Activated CD4-positive, alpha-beta T cell treated with anti-CD3 and anti-CD28 coated beads, Interleukin-2, amount 50 U/mL, for 1 hour (primary cell): ENCODE measurements around the gene DNAH2.

Experiments used
- DNase-seq: peaks from one replicate; pipeline ENCODE4 v3.0.0-alpha.2; 2020

The DNAH2 gene

GRCh38 chr17:7732981-7733539, 15.5 kb downstream of the DNAH2 start:
- no peak for DNase-seq

GRCh38 chr17:7737601-7738000, 20.1 kb downstream of the DNAH2 start:
- no peak for DNase-seq

GRCh38 chr17:7739746-7740145, 22.2 kb downstream of the DNAH2 start:
- no peak for DNase-seq

GRCh38 chr17:7740481-7741001, 23.0 kb downstream of the DNAH2 start:
- DNase-seq = no peak

- no peak for DNase-seq
Measured at GRCh38 chr17:7742729-7743128, 25.2 kb downstream of the DNAH2 start.

GRCh38 chr17:7744416-7744815, 26.9 kb downstream of the DNAH2 start:
- DNase-seq = no peak

- DNase-seq = no peak
Measured at GRCh38 chr17:7745748-7746470, 28.4 kb downstream of the DNAH2 start.

- no peak for DNase-seq
Measured at GRCh38 chr17:7747635-7748071, 30.1 kb downstream of the DNAH2 start.

- DNase-seq = no peak
Measured at GRCh38 chr17:7748076-7748775, 30.7 kb downstream of the DNAH2 start.

GRCh38 chr17:7750321-7750821, 32.8 kb downstream of the DNAH2 start:
- DNase-seq = no peak

GRCh38 chr17:7754656-7755055, 37.1 kb downstream of the DNAH2 start:
- no peak for DNase-seq

GRCh38 chr17:7755095-7755890, 37.7 kb downstream of the DNAH2 start:
- DNase-seq = no peak

- DNase-seq = no peak
Measured at GRCh38 chr17:7756968-7757367, 39.4 kb downstream of the DNAH2 start.

- no peak for DNase-seq
Measured at GRCh38 chr17:7763919-7764318, 46.4 kb downstream of the DNAH2 start.

- DNase-seq = no peak
Measured at GRCh38 chr17:7767004-7767403, 49.5 kb downstream of the DNAH2 start.

GRCh38 chr17:7767405-7768021, 50.0 kb downstream of the DNAH2 start:
- DNase-seq = no peak

- DNase-seq = no peak
Measured at GRCh38 chr17:7769854-7770253, 52.3 kb downstream of the DNAH2 start.

GRCh38 chr17:7774055-7774521, 56.5 kb downstream of the DNAH2 start:
- DNase-seq = no peak

- no peak for DNase-seq
Measured at GRCh38 chr17:7775051-7775450, 57.5 kb downstream of the DNAH2 start.

- DNase-seq = no peak
Measured at GRCh38 chr17:7777017-7777416, 59.5 kb downstream of the DNAH2 start.

GRCh38 chr17:7780736-7781135, 63.2 kb downstream of the DNAH2 start:
- DNase-seq = no peak

- DNase-seq = no peak
Measured at GRCh38 chr17:7781429-7781828, 63.9 kb downstream of the DNAH2 start.
